Bronchial epithelial cell (primary cell): ENCODE data around the gene PPM1M. TPM values are rescaled to one million over a fixed set of nuclear protein-coding genes. Genes with fewer than 3 reads are reported as not detected.

ENCODE experiments used
- DNase-seq: peaks from one replicate; pipeline ENCODE4 v3.0.0-alpha.2; 2010; ENCODE audit warnings: low read depth
- FAIRE-seq: peaks from 2 replicates; lab custom pipeline; 2011; peaks lifted over from hg19 to GRCh38; lab: Jason Lieb, UNC
- H3K27me3 ChIP-seq: 2 replicates; pipeline ENCODE4 v1.5.1; 2011; ENCODE audit warnings: low read length; ENCODE audit not compliant: control insufficient read depth, insufficient read depth
- H3K36me3 ChIP-seq: 2 replicates; pipeline ENCODE4 v1.5.1; 2011; ENCODE audit warnings: low read length; ENCODE audit not compliant: control insufficient read depth, insufficient read depth
- H3K4me3 ChIP-seq: 2 replicates; pipeline ENCODE4 v1.5.1; 2011; ENCODE audit warnings: mild to moderate bottlenecking, low read depth, low read length, control low read depth
- total RNA-seq: library from RNA; depleted of rRNA; stranded (reverse); fragments of >200 nt; gene quantifications from 2 replicates; pipeline ENCODE4 v1.2.1, GENCODE V29; 2014
- TF ChIP-seq, protein P1 (sequence below): IDR thresholded peaks from 2 replicates; pipeline ENCODE4 v1.5.1; 2011; ENCODE audit warnings: mild to moderate bottlenecking, moderate library complexity, low read length, control low read depth, inconsistent platforms; ENCODE audit not compliant: insufficient read depth, severe bottlenecking

The PPM1M gene
- total RNA-seq, 1 donor from 2014 or later: 2.6 TPM

DNA sequence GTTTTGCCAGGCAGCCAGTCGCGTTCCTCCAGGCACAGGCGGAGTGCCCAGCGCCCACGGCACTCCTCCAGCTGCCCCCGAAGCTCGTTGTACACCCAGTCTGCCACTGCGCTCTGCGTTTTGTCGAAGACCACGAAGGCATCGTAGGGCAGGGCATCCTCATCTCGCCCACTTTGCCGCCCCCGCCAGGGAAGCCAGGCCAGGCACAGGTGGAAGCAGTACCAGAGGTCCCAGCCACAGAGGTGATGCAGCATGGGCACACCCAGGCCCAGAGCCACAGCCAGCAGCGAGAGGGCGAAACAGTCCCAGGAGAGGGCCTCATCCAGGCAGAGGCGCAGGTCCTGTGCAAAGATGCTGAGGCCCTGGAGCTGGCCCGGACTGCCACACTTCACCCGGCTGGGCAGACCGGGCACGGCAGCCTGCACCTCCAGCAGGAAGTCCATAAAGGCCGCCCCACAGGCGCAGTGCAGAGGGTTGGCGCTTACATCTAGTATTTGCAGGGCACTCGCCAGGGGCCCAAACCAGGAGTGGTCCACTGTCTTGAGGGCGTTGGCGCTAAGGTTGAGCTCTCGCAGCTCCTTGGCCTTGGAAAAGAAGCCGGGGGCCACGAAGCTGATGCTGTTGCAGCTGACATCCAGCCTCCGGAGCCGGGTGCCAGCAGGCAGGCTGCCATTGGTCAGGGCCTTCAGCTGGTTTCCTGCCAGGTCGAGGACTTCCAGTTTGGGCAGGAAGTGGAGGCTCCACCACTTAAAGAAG lies 23.8 kb upstream of the PPM1M start:
- H3K36me3 ChIP-seq: no peaks in the 10 kb centered on the region
- DNase-seq (no peak), FAIRE-seq (no peak)
- TF ChIP-seq, protein P1, sequence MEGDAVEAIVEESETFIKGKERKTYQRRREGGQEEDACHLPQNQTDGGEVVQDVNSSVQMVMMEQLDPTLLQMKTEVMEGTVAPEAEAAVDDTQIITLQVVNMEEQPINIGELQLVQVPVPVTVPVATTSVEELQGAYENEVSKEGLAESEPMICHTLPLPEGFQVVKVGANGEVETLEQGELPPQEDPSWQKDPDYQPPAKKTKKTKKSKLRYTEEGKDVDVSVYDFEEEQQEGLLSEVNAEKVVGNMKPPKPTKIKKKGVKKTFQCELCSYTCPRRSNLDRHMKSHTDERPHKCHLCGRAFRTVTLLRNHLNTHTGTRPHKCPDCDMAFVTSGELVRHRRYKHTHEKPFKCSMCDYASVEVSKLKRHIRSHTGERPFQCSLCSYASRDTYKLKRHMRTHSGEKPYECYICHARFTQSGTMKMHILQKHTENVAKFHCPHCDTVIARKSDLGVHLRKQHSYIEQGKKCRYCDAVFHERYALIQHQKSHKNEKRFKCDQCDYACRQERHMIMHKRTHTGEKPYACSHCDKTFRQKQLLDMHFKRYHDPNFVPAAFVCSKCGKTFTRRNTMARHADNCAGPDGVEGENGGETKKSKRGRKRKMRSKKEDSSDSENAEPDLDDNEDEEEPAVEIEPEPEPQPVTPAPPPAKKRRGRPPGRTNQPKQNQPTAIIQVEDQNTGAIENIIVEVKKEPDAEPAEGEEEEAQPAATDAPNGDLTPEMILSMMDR: no peak
- no peak overlapping the region for H3K4me3 ChIP-seq
- H3K27me3 ChIP-seq: no peaks in the 10 kb centered on the region

DNA sequence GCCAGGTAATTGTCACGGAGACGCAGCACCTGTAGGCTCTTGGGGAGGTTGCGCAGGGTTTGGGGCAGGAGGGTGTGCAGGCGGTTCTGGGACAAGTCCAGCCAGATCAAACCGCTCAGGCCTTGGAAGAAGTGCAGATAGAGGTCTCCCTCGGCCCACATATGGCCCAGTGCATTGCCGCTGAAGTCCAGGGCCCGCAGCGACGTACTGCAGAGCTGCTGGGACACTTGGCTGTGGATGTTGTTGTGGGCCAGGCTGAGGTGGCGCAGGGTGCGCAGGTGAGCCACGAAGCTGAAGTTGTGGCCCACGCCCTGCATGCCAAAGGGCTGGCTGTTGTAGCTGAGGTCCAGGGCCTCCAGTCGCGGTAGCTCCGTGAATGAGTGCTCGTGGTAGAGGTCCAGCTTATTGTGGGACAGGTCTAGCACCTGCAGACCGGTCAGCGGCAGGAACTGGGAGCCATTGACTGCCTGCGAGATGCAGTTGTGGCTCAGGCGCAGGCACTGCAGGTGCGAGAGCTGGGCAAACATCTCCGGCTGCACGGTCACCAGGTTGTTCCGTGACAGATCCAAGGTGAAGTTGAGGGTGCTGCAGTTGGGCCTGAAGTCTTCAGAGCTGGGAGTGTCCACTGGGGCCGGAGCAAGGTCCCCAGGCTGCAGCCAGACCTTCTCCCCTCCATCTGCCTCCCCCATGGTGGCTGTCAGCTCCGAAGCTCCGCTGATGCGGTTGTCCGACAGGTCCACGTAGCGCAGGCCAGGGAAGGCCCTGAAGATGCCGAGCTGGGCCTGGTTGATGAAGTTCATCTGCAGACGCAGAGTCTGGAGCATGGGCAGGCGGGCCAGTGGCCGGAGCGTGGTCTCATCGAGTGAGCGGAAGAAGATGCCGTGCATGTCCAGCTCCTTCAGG lies 23.0 kb upstream of the PPM1M start:
- no peak for FAIRE-seq
- no peaks in the 10 kb centered on the region for H3K36me3 ChIP-seq
- TF ChIP-seq, protein P1: no peak
- no peak for DNase-seq
- H3K27me3 ChIP-seq: no peaks in the 10 kb centered on the region
- no peak overlapping the region for H3K4me3 ChIP-seq

DNA sequence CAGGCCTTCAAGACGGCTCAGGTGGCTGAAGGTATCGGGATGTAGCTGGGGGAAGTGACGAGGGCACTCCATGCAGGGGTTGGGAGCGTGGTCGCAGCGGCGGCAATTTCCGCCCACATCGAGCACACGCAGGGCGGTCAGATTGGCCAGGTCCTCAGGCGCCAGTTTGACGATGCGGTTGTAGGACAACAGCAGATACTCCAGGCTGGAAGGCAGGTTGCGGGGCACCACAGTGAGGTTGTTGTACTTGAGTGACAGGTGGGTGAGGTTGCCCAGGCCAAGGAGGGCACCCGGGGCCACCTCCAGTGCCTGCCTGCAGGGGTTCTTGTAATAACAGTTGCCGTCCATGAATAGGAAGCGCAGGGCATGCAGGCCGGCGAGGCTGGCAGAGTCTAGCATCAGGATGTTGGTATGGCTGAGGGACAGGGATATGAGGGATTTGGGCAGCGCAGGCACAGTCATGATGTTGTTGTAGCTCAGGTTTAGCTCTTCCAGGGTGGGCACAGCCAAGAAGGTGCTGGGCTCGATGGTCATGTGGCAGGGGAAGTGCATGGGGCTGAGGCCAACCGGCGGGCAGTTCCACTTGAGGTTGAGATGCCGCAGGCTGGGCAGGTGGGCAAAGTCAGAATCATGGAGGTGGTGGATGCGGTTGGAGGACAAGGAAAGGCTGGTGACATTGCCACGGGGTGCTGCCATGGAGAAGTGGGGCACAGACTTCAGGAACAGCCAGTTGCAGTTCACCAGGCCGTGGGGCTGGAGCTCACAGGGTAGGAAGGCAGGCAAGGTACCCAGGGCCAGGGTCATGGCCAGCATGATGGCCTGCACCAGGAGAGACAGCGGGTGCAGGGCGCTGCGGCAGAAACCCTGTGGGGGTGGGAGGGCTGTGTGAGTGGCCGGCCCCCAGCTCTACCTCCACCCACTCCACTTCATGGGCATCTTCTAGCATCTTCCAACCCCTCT lies 21.8 kb upstream of the PPM1M start:
- FAIRE-seq (no peak), DNase-seq (no peak)
- no peaks in the 10 kb centered on the region for H3K27me3 ChIP-seq
- TF ChIP-seq, protein P1: no peak
- no peak overlapping the region for H3K4me3 ChIP-seq
- no peaks in the 10 kb centered on the region for H3K36me3 ChIP-seq

- Histone ChIP-seq H3K4me3 (no peak within 1 kb of the TSS), H3K36me3 (peaks cover 8% of the 10 kb centered on the region), H3K27me3 (no peaks in the 10 kb centered on the region)
- no peak for FAIRE-seq
- no peak for DNase-seq
- TF ChIP-seq, protein P1: no peak
Measured at GRCh38 chr3:52225452-52226228, 19.9 kb upstream of the PPM1M start, which contains the start of gene TLR9. TLR9 (minus strand) TSS chr3:52225645; CDS start chr3:52225529, 116 bp downstream.

GRCh38 chr3:52226229-52226817 lies 19.2 kb upstream of the PPM1M start:
- Histone ChIP-seq H3K4me3 (no peak overlapping the region), H3K36me3 (peaks cover 13% of the 10 kb centered on the region), H3K27me3 (no peaks in the 10 kb centered on the region)
- DNase-seq (no peak), FAIRE-seq (no peak)
- TF ChIP-seq, protein P1: no peak
